ENCODE measurements around the gene APOBEC3H.

DNA sequence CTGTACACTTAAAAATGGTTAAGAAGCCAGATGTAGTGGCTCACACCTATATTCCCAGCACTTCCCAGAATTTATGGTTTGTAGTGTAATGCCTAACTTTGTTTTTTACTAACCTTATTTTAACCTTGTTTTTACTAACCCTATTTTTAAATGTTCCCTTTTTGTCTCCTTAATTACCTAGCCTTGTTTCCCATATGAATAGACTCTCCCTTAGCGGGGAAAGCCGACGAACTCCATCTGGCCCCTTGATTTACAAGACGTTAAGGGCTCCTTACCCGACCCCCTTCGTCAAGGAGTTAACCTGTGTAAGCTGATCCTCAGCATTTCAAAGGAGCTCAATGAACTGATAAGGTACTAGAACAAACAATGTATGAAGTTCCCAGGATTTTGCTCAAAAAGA lies 17.1 kb downstream of the APOBEC3H start:
- TF ChIP-seq, protein P1, sequence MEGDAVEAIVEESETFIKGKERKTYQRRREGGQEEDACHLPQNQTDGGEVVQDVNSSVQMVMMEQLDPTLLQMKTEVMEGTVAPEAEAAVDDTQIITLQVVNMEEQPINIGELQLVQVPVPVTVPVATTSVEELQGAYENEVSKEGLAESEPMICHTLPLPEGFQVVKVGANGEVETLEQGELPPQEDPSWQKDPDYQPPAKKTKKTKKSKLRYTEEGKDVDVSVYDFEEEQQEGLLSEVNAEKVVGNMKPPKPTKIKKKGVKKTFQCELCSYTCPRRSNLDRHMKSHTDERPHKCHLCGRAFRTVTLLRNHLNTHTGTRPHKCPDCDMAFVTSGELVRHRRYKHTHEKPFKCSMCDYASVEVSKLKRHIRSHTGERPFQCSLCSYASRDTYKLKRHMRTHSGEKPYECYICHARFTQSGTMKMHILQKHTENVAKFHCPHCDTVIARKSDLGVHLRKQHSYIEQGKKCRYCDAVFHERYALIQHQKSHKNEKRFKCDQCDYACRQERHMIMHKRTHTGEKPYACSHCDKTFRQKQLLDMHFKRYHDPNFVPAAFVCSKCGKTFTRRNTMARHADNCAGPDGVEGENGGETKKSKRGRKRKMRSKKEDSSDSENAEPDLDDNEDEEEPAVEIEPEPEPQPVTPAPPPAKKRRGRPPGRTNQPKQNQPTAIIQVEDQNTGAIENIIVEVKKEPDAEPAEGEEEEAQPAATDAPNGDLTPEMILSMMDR (IDR thresholded peaks at IDR 0.05) = no peak
- TF ChIP-seq POLR2AphosphoS5 (IDR thresholded peaks at IDR 0.05) (no peak), POLR2A (IDR thresholded peaks at IDR 0.05) (no peak), EP300 (IDR thresholded peaks at IDR 0.05) (no peak)
